Articular chondrocyte of knee joint (primary cell): ENCODE data around the gene AGRP. TPM values are rescaled to one million over a fixed set of nuclear protein-coding genes. Genes with fewer than 3 reads are reported as not detected.

ENCODE experiments used
- total RNA-seq: library from RNA; depleted of rRNA; stranded (reverse); fragments of >200 nt; gene quantifications from 2 replicates; pipeline ENCODE4 v1.2.3, GENCODE V29; 2012

Gene AGRP, protein sequence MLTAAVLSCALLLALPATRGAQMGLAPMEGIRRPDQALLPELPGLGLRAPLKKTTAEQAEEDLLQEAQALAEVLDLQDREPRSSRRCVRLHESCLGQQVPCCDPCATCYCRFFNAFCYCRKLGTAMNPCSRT
- not detected in 2 replicates for total RNA-seq

DNA sequence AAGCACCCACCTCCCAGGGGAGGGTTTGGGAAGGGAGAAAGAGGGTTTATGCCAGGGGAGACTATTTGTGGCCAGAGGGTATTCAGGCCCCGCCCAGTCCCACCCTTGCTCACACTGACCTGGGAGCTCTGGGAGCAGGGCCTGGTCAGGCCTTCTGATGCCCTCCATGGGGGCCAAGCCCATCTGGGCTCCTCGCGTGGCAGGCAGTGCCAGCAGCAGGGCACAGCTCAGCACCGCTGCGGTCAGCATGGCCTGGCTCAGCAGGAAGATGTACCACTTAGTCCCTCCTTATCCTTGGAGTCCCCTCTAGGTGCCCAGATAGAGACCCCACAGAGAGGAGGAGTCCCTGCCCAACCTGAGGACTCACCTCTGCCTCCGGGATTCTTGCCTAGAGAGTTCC, at the start of gene AGRP:
Gene AGRP, minus strand, starts transcription at position 398 of the 400 bp plus-strand sequence. Its CDS starts 149 bp downstream, at position 249.

DNA sequence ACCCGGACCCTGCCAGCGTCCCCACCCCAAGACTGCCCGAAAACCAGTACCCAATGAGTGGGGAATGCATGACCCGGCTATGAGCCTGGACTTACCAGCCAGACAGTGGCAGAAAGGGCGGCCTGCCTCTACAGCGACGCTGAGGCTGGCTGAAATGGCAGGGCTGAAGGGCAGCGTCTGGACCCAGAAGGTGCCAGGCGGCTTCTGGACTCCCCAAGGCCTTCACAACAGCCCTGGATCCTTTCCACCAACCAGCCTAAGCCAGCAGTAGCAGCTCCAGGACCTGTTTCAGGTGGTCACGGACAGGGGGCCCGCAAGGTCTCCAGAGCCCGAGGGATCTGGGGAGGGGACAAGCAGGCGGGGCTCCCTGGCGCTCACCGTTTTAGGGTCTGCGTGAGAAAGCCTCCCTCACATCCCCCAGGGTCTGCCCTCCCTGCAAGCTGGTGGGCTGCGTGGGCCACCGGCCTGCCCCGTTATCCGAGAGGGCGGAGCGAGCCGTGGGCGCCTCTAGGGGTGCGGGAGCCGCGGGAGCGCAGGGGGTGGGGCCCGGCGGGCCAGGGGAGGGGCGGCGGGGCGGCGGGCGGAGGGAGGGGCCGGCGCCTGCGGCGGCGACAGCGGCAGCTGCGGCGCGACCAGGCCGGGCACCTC, 45.0 kb upstream of the AGRP start, which contains the start of gene RIPOR1:
Gene RIPOR1, plus strand, starts transcription at position 608 of the 648 bp plus-strand sequence. CDS start 9,618 bp downstream, outside the sequence.

DNA sequence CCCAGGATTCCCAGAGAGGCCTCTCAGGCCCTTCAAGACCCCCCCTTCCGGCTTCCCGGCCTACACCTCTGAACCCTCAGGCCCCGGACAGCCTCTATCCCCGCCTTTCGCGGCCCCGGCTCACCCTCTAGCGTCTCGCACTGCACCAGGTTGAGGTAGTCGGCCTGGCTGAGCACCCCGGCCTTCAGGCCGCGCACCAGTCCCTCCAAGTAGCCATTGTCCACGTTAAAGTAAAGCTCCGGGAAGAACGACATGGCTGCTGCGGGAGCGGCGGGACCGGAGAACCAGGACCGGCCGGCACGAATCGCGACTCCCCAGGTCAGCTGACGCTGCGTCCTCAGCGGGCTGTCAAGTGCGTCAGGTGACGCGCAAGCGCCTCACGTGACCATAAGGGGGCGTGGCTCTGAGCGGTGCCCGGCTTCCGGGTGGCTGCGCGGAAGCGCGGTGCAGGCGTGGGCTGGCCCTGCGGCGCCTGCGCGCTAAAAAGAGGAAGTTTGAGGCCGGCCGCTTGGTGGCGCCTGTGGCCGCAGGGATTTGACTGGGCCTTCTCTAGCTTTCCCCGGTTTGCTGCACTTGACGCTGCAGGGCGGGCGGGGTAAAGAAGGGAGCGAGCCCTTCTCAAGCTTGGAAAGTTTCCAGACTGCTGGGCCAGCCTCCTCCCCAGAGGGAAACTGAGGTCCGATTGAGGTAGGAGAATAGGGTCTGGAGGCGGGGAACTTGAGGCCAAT, 2.4 kb downstream of the AGRP start, which contains the start of gene ATP6V0D1:
Gene ATP6V0D1, minus strand, starts transcription at position 325 of the 728 bp plus-strand sequence. Its CDS starts 71 bp downstream, at position 254.

Other genes with a start within 250 kb of the AGRP start
- gene FHOD1, start 236.1 kb downstream of the AGRP start, total RNA-seq = 7.8 and 9.0 TPM in 2 replicates
- 0.86 and 1.0 TPM in 2 replicates for gene SLC9A5, start 234.6 kb downstream of the AGRP start, total RNA-seq
- 18.0 and 19.1 TPM in 2 replicates for gene PLEKHG4, start 204.0 kb downstream of the AGRP start, total RNA-seq
- 0.11 TPM in 1 of 2 replicates, not detected in the other for gene KCTD19, start 156.8 kb downstream of the AGRP start, total RNA-seq
- gene LRRC36, start 156.7 kb downstream of the AGRP start, total RNA-seq = 0.43 TPM in 1 of 2 replicates, not detected in the other
- gene TPPP3, start 90.0 kb downstream of the AGRP start, total RNA-seq = 0.22 and 0.52 TPM in 2 replicates
- gene ZDHHC1, start 67.1 kb downstream of the AGRP start, total RNA-seq = 7.5 and 9.1 TPM in 2 replicates
- 0.11 TPM in 1 of 2 replicates, not detected in the other for gene HSD11B2, start 52.4 kb downstream of the AGRP start, total RNA-seq
- 86.0 and 99.0 TPM in 2 replicates for gene ATP6V0D1, start 2.4 kb downstream of the AGRP start, total RNA-seq
- gene RIPOR1, start 45.3 kb upstream of the AGRP start, total RNA-seq = 25.7 and 26.1 TPM in 2 replicates
- gene CTCF, start 79.0 kb upstream of the AGRP start, total RNA-seq = 29.7 and 30.7 TPM in 2 replicates
- gene CARMIL2, start 161.6 kb upstream of the AGRP start, total RNA-seq = 0.11 and 0.13 TPM in 2 replicates
- gene ACD, start 176.7 kb upstream of the AGRP start, total RNA-seq = 13.2 and 15.8 TPM in 2 replicates
- 0.78 and 0.86 TPM in 2 replicates for gene PARD6A, start 177.4 kb upstream of the AGRP start, total RNA-seq
- 12.0 and 13.5 TPM in 2 replicates for gene ENKD1, start 183.2 kb upstream of the AGRP start, total RNA-seq
- gene C16orf86, start 183.3 kb upstream of the AGRP start, total RNA-seq = 2.9 and 3.9 TPM in 2 replicates
- 11.6 and 12.6 TPM in 2 replicates for gene GFOD2, start 235.8 kb upstream of the AGRP start, total RNA-seq